Measurements from ENCODE around the gene MRTFA. TPM values are rescaled to one million over a fixed set of nuclear protein-coding genes. Genes with fewer than 3 reads are reported as not detected.

Gene MRTFA
- total RNA-seq, 4 donors from 2014 or later: 59.7 to 163 (median 111) TPM

DNA sequence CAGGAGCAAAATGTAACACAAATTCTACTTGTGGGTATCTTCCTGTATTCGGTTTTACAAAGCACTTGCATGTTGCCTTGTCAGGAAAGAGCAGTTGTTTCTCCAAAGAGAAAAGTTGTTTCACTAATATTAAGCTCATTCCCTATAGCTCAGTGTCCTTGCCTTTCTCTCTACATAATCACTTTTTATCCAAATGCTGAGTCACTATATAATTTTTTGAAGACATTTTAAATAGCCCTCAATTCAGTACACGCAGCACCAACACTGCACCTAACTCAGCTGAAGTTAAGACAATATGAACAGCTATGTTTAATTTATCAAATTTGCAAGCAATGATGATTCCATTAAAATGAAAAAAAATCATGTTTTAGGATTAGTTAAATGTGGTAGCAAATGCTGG, 14.5 kb upstream of the MRTFA start:
- DNase-seq (ENCODE audit: low spot score in 2 of 2): no peak
- WGBS, 2 donors: 48 to 51% methylated on average over 2 of the region's 2 CpGs
- intact Hi-C loops (cut with DNase I; ENCODE audit: low total_unique reads): loop anchor here (10.0 kb wide), 1 partner anchor 54 kb away; no protein-coding TSS in a partner anchor
- TF ChIP-seq POLR2A (IDR thresholded peaks at IDR 0.05): no peak
- TF ChIP-seq, protein P1, sequence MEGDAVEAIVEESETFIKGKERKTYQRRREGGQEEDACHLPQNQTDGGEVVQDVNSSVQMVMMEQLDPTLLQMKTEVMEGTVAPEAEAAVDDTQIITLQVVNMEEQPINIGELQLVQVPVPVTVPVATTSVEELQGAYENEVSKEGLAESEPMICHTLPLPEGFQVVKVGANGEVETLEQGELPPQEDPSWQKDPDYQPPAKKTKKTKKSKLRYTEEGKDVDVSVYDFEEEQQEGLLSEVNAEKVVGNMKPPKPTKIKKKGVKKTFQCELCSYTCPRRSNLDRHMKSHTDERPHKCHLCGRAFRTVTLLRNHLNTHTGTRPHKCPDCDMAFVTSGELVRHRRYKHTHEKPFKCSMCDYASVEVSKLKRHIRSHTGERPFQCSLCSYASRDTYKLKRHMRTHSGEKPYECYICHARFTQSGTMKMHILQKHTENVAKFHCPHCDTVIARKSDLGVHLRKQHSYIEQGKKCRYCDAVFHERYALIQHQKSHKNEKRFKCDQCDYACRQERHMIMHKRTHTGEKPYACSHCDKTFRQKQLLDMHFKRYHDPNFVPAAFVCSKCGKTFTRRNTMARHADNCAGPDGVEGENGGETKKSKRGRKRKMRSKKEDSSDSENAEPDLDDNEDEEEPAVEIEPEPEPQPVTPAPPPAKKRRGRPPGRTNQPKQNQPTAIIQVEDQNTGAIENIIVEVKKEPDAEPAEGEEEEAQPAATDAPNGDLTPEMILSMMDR (IDR thresholded peaks at IDR 0.05): no peak
- no peak overlapping the region for H3K4me3 ChIP-seq (ENCODE audit: low read depth, poor library complexity, severe bottlenecking)

DNA sequence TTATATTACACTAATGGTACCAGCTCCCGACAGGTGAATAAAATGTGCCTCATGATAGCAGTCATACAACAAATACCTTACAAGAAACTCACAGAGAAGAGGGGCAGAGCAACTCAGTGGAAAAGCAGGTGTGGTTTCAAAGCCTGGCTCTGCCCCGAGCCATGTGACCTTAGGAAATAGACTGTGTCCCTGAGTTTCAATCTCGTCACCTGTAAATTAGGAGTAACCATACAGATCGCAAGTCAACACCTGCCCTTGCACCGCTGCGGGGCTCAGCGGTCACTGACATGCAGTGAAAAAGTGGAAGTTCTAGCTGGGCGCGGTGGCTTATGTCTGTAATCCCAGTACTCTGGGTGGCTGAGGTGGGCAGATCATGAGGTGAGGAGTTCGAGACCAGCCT, 11.9 kb upstream of the MRTFA start:
- 52 to 62% methylated on average over 10 of the region's 10 CpGs for WGBS, 2 donors
- no peak overlapping the region for H3K4me3 ChIP-seq (ENCODE audit: low read depth, poor library complexity, severe bottlenecking)
- TF ChIP-seq, protein P1 (IDR thresholded peaks at IDR 0.05): no peak
- no peak for TF ChIP-seq POLR2A (IDR thresholded peaks at IDR 0.05)
- intact Hi-C loops (cut with DNase I; ENCODE audit: low total_unique reads): no loop called here
- no peak for DNase-seq (ENCODE audit: low spot score in 2 of 2)

DNA sequence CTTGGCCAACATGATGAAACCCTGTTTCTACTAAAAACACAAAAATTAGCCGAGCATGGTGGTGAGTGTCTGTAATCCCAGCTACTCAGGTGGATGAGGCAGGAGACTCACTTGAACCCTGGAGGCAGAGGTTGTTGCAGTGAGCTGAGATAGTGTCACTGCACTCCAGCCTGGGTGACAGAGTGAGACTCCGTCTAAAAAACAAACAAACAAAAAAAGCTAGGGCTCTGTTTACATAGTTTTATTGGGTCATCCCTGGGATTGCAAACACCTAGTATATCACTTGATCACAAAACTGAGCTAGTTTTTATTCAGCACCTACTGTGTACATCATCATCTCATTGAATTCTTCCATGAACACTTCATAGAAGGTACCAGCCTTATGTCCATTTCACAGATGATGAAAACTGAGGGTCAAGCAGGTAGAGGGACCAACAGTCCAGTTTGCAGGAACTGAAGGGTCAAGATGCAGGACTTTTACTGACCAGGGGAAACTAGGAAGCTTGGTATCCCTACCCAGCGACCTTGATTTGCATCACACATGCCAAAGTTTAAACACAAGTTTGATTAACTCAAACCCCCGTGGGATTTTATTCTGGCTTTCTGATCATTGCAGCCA, 9.2 kb upstream of the MRTFA start:
- 67 to 75% methylated on average over 4 of the region's 4 CpGs for WGBS, 2 donors

DNA sequence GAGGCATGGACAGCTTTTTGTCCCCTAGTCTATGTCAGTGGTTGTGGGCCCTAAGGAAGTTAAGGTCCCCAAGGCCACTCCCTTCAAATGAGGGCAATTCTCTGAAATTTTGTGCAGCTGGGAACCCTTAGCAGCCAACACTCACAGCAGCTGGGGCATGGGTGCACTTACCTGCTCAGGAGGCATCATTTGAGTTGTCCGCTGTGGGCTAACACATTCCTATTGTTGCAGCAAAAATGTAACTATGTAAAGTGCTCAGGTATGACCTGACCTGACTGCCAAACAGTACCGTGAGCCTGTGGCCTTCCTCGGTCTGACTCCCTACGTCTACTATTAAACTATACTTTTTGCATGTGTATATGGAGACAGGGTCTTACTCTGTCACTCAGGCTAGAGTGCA, 5.8 kb upstream of the MRTFA start:
- no peak overlapping the region for H3K4me3 ChIP-seq (ENCODE audit: low read depth, poor library complexity, severe bottlenecking)
- 94 to 96% methylated on average over 4 of the region's 4 CpGs for WGBS, 2 donors
- DNase-seq (ENCODE audit: low spot score in 2 of 2): peak in 1 of 2 donors; percentile 48
- intact Hi-C loops (cut with DNase I; ENCODE audit: low total_unique reads): no loop called here
- TF ChIP-seq POLR2A (IDR thresholded peaks at IDR 0.05): no peak
- TF ChIP-seq, protein P1 (IDR thresholded peaks at IDR 0.05): no peak

More for the DNA sequence above, 9.2 kb upstream of the MRTFA start:
- TF ChIP-seq, protein P1 (IDR thresholded peaks at IDR 0.05): no peak
- no peak for TF ChIP-seq POLR2A (IDR thresholded peaks at IDR 0.05)
- H3K4me3 ChIP-seq (ENCODE audit: low read depth, poor library complexity, severe bottlenecking): no peak overlapping the region
- intact Hi-C loops (cut with DNase I; ENCODE audit: low total_unique reads): loop anchor here (2.0 kb wide), 1 partner anchor 207 kb away; no protein-coding TSS in a partner anchor
- no peak for DNase-seq (ENCODE audit: low spot score in 2 of 2)

DNA sequence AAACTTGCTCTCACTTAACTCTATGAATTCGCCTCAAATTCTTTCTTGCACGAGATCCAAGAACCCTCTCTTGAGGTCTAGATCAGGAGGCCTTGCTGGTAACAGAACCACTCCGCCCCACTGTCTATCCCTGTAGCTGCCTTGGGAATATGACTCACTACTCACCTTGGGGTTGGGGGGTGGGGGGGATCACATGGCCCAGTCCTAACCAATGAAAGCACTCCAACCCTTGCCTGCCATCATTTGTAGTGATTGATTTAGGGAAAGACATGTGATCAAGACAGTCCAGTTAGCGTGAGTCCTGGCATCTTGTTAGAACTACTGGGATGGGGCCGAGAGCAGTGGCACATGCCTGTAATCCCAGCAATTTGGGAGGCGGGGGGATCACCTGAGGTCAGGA, 4.8 kb upstream of the MRTFA start:
- WGBS, 2 donors: 90 to 91% methylated on average over 6 of the region's 6 CpGs
- H3K4me3 ChIP-seq (ENCODE audit: low read depth, poor library complexity, severe bottlenecking): no peak overlapping the region
- intact Hi-C loops (cut with DNase I; ENCODE audit: low total_unique reads): no loop called here
- TF ChIP-seq, protein P1 (IDR thresholded peaks at IDR 0.05): no peak
- no peak for TF ChIP-seq POLR2A (IDR thresholded peaks at IDR 0.05)
- DNase-seq (ENCODE audit: low spot score in 2 of 2): no peak

DNA sequence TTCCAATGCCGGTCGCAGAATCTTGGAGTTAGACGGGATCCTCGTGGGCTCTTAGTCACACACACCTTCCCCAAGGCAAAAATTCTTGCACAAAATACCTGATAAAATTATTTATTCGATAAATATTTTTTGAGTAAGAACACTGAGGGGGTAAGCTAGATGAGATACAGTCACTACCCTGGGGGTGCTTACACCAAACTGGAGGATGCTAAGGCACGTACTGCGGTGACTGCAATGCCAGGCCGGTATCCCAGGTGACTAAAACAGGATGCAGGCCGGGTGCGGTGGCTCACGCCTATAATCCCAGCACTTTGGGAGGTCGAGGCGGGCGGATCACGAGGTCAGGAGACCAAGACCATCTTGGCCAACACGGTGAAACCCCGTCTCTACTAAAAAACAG, 1.7 kb upstream of the MRTFA start:
- TF ChIP-seq, protein P1 (IDR thresholded peaks at IDR 0.05): no peak
- TF ChIP-seq POLR2A (IDR thresholded peaks at IDR 0.05): no peak
- no peak overlapping the region for H3K4me3 ChIP-seq (ENCODE audit: low read depth, poor library complexity, severe bottlenecking)
- no peak for DNase-seq (ENCODE audit: low spot score in 2 of 2)
- 85 to 88% methylated on average over 17 of the region's 17 CpGs for WGBS, 2 donors
- intact Hi-C loops (cut with DNase I; ENCODE audit: low total_unique reads): no loop called here

All from lower leg skin (tissue), 4 donors.